Activated CD8-positive, alpha-beta T cell treated with anti-CD3 and anti-CD28 coated beads for 36 hours (primary cell): Measurements from ENCODE around the gene ST14. TPM values are rescaled to one million over a fixed set of nuclear protein-coding genes. Genes with fewer than 3 reads are reported as not detected.
A peak's percentile ranks its signal among the peaks of the same experiment; 100 is the strongest.

ENCODE experiments used
- ATAC-seq: fragments of 200-7000 bp; cut with Tn5 transposase; one replicate; pipeline ENCODE4 v1.10.0; 2021; ENCODE audit warnings: mild to moderate bottlenecking, moderate library complexity
- CTCF ChIA-PET: fragments of 350-600 bp; sonication (Branson Sonifier 250); formaldehyde crosslinking; loops from one replicate; lab custom pipeline; 2021; ENCODE audit warnings: antibody characterized with exemption; lab: Charles Lee
- POLR2A ChIA-PET: fragments of 350-600 bp; sonication (Branson Sonifier 250); formaldehyde crosslinking; loops from one replicate; lab custom pipeline; 2021; ENCODE audit warnings: antibody characterized with exemption; lab: Charles Lee
- DNase-seq: peaks from one replicate; pipeline ENCODE4 v3.0.0-alpha.2; 2020
- H3K27ac Mint-ChIP-seq: one replicate; pipeline ENCODE4 v1.8.0; 2021; ENCODE audit warnings: mild to moderate bottlenecking, mixed read lengths
- H3K27me3 Mint-ChIP-seq: one replicate; pipeline ENCODE4 v1.8.0; 2021; ENCODE audit warnings: mixed read lengths
- H3K36me3 Mint-ChIP-seq: one replicate; pipeline ENCODE4 v1.8.0; 2021; ENCODE audit warnings: low read depth, mixed read lengths
- H3K4me1 Mint-ChIP-seq: one replicate; pipeline ENCODE4 v1.8.0; 2021; ENCODE audit warnings: low read depth, mixed read lengths
- H3K4me3 Mint-ChIP-seq: one replicate; pipeline ENCODE4 v1.8.0; 2021; ENCODE audit warnings: mild to moderate bottlenecking, moderate library complexity, mixed read lengths
- H3K9me3 Mint-ChIP-seq: one replicate; pipeline ENCODE4 v1.8.0; 2021; ENCODE audit warnings: mixed read lengths
- intact Hi-C: fragments of 100-400 bp; cut with micrococcal nuclease; formaldehyde crosslinking; loops from one replicate; pipeline ENCODE4 v1.10.0; 2022
- total RNA-seq, 2 experiments: library from RNA; stranded (reverse); gene quantifications; one replicate each; pipeline ENCODE4 v1.2.3, GENCODE V29; 2021
- TF ChIP-seq, protein P1 (sequence below): fragments of 200-600 bp; IDR thresholded peaks from one replicate; pipeline ENCODE4 v1.8.0; 2022; ENCODE audit warnings: antibody characterized with exemption, mild to moderate bottlenecking

Gene ST14
- total RNA-seq, 2 experiments from 2014 or later = not detected

DNA sequence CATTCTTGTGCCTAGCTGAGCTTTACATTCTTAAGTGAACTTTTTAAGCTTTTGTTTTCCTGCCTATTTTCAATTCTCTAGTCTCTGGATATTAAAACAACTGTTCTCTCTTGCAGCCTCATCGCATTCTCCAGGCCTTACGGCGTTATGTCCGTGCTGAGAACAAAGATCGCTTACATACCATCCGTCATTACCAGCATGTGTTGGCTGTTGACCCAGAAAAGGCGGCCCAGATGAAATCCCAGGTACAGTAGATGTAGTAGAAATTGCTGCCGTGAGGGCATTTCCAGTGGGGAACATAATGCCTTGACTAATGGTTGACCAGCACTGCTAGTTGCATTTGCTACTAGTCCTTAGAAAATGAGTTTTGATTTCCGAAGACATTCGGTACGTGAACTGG is 29.7 kb upstream of the ST14 start:
- CTCF ChIA-PET = interaction anchor here (1.2 to 8.9 kb wide), 8 partner anchors 11 to 362 kb away, joined by 3 to 178 read pairs (median 8); no protein-coding TSS in a partner anchor
- TF ChIP-seq, protein P1, sequence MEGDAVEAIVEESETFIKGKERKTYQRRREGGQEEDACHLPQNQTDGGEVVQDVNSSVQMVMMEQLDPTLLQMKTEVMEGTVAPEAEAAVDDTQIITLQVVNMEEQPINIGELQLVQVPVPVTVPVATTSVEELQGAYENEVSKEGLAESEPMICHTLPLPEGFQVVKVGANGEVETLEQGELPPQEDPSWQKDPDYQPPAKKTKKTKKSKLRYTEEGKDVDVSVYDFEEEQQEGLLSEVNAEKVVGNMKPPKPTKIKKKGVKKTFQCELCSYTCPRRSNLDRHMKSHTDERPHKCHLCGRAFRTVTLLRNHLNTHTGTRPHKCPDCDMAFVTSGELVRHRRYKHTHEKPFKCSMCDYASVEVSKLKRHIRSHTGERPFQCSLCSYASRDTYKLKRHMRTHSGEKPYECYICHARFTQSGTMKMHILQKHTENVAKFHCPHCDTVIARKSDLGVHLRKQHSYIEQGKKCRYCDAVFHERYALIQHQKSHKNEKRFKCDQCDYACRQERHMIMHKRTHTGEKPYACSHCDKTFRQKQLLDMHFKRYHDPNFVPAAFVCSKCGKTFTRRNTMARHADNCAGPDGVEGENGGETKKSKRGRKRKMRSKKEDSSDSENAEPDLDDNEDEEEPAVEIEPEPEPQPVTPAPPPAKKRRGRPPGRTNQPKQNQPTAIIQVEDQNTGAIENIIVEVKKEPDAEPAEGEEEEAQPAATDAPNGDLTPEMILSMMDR = no peak
- H3K9me3 Mint-ChIP-seq = no peaks in the 10 kb centered on the region
- POLR2A ChIA-PET = interaction anchor here (1.0 to 1.2 kb wide), 2 partner anchors 128 to 203 kb away, joined by 3 read pairs; no protein-coding TSS in a partner anchor
- H3K36me3 Mint-ChIP-seq = peaks cover 4% of the 10 kb centered on the region
- H3K4me3 Mint-ChIP-seq = no peak overlapping the region
- ATAC-seq = no peak
- intact Hi-C loops = loop anchor here (5.0 kb wide), 1 partner anchor 128 kb away; the partner anchor contains the start of gene PRDM10
- DNase-seq = no peak
- no peaks in the 10 kb centered on the region for H3K27me3 Mint-ChIP-seq
- H3K27ac Mint-ChIP-seq = no peak overlapping the region
- no peaks in the 10 kb centered on the region for H3K4me1 Mint-ChIP-seq

DNA sequence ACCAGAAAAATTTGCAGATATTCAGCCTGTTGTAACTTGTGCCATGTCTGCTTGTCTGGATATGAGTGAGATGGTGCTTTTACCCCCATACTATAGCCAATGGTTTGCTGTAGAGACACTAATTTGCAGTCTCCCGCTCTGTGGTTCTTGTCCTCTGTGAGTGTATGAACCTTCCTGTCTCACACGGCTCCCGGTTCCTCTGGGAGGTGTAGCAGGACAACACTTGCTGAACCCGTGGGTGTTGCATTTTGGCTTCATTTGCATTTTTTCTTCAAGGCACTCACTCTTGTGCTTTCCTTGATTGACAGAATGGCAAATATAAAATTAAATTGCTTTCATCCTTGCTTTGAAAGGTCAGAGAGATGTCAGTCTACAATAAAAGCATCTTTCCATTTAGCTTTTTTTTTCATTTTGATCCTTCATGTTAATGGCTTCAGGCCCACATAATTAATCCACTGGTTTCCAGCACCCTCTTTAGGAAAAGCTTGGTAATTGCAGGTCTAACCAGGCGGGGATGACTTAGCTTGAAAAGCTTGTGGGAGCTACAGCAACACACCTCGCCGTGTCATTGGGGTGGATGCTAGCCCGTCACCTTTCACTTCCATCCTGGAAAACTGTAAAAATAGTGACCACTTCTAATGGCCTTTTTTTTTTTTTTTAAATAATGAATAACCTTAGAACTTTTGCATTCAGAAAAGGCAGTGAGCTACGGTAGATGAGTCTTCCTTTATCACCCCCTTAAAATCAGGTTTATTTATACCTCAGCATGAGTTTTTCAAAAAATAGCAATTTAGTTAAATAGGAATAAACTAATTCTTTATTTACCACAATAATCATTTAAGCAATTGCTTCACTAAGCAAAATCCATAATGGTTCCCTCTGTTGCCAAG is 27.4 kb upstream of the ST14 start:
- Mint-ChIP-seq H3K9me3 (no peaks in the 10 kb centered on the region), H3K27ac (no peak overlapping the region), H3K4me1 (no peaks in the 10 kb centered on the region), H3K36me3 (peaks cover 4% of the 10 kb centered on the region), H3K27me3 (no peaks in the 10 kb centered on the region), H3K4me3 (no peak overlapping the region)
- TF ChIP-seq, protein P1 = peak; percentile 79
- ChIA-PET POLR2A (interaction anchor here (0.6 to 1.1 kb wide), 4 partner anchors 22 to 342 kb away, joined by 3 to 4 read pairs (median 4); partner anchors contain the start of gene PRDM10), CTCF (interaction anchor here (0.6 to 8.9 kb wide), 49 partner anchors 9 to 276 kb away, joined by 3 to 178 read pairs (median 5); partner anchors contain the start of genes NFRKB and PRDM10)
- intact Hi-C loops = loop anchor here (2.0 to 5.0 kb wide), 2 partner anchors 130 to 209 kb away; partner anchors contain the start of gene PRDM10
- DNase-seq (peak; percentile 62), ATAC-seq (peak; percentile 97)

DNA sequence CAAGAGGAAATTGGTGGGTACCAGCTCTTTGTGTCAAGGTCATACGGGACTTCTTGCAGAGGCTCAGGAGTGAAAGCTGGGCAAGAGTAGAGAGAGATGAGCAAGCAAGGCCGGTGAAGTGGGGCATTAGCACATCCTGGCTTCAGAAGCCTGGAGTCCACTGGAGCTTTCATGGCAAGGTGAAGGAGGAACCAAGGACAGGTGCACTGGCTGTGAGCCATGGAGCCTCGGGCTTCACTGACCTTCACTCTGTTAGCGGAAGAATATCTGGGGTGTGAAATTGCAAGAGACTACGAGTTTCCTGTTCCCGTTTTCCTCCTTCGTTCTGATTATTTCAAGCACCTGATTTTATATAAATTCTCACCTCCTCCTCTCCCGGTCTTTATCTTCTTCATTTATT is 25.9 kb upstream of the ST14 start:
- ATAC-seq (no peak), DNase-seq (no peak)
- Mint-ChIP-seq H3K4me1 (peaks cover 3% of the 10 kb centered on the region), H3K36me3 (peaks cover 7% of the 10 kb centered on the region), H3K9me3 (no peaks in the 10 kb centered on the region), H3K27ac (no peak overlapping the region), H3K27me3 (no peaks in the 10 kb centered on the region), H3K4me3 (no peak overlapping the region)
- TF ChIP-seq, protein P1 = no peak
- intact Hi-C loops = loop anchor here (2.0 to 5.0 kb wide), 2 partner anchors 131 to 211 kb away; partner anchors contain the start of gene PRDM10
- ChIA-PET CTCF (interaction anchor here (0.9 to 8.9 kb wide), 3 partner anchors 141 to 252 kb away, joined by 3 to 178 read pairs (median 4); no protein-coding TSS in a partner anchor), POLR2A (no interaction called here)

DNA sequence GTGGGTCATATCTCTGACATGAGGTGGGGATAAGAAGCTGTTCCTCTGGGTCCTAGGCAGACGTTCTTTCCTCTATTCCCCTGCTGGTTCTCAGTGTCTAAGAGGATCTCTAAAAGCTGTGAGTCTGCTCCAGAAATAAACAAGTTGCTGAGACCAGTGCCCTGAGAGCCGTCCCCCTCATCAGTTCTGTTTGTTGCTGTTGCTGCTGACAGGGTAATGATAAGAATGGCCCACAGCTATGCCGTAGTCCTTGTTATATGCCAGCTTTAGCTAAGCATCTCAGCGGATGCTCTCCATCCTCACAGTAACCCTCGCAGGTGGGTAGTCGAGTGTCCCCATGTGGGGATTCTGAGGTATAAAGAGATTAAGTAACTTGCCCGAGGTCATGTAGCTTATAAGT is 23.5 kb upstream of the ST14 start:
- ATAC-seq (no peak), DNase-seq (no peak)
- Mint-ChIP-seq H3K36me3 (peaks cover 9% of the 10 kb centered on the region), H3K4me1 (peaks cover 3% of the 10 kb centered on the region), H3K9me3 (no peaks in the 10 kb centered on the region), H3K27ac (no peak overlapping the region), H3K4me3 (no peak overlapping the region), H3K27me3 (no peaks in the 10 kb centered on the region)
- intact Hi-C loops = no loop called here
- TF ChIP-seq, protein P1 = no peak
- POLR2A ChIA-PET = no interaction called here
- CTCF ChIA-PET = interaction anchor here (1.9 to 8.9 kb wide), 2 partner anchors 144 to 212 kb away, joined by 6 to 178 read pairs; no protein-coding TSS in a partner anchor
